Right renal cortex interstitium (tissue), 3 donors: Measurements from ENCODE around the gene ZHX3. TPM values are rescaled to one million over a fixed set of nuclear protein-coding genes. Genes with fewer than 3 reads are reported as not detected.

Experiments
- DNase-seq, 3 donors: peaks; one replicate each; pipeline ENCODE4 v3.0.0-alpha.2; 2013; ENCODE audit warnings: low read depth in 3 of 3, low spot score in 2 of 3
- polyA plus RNA-seq, 3 donors: library from polyadenylated mRNA; unstranded; fragments of 120-200 nt; gene quantifications; one replicate each; pipeline ENCODE4 v1.2.1, GENCODE V29; 2013; ENCODE audit not compliant: insufficient read length in 3 of 3

Gene ZHX3
- polyA plus RNA-seq, 3 donors, result 20.0 to 25.8 (median 24.3) TPM

DNA sequence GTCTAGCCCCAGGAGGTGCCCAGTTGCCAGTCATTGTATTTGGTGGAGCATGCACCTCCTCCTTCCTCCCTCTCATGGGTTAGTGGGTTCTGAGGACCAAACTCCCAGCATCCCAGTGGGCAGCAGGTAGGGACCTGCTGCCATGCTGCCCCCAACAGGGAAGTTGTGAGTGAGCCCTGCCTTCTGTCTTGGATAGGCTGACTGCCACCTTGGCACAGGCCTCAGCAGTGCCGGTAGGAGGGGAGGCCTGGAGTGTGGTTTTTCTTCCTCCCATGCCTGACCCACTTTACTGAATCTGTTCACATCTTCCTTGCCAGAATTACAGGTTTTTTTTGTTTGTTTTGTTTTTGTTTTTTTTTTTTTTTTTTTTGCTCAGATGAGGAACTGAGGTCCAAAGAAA, 155.6 kb downstream of the ZHX3 start:
- no peak for DNase-seq

DNA sequence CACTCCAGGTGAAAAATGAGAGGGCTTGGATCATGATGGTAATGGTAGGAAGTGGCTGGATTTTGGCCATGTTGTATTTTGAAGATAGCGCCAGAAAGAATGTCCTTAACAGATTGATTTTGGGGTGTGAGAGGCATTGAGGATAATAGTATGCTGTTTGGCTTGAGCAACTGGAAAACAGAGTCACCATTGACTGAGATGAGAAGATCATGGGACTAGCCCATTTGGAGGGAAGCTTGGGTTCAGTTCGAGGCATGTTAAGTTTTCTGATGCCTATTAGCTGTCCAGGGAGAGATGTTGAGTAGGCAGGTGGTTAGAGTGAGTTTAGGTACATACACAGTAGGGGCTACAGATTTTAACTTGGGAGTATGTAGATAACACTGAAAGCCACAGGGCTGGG, 156.8 kb downstream of the ZHX3 start:
- no peak for DNase-seq

DNA sequence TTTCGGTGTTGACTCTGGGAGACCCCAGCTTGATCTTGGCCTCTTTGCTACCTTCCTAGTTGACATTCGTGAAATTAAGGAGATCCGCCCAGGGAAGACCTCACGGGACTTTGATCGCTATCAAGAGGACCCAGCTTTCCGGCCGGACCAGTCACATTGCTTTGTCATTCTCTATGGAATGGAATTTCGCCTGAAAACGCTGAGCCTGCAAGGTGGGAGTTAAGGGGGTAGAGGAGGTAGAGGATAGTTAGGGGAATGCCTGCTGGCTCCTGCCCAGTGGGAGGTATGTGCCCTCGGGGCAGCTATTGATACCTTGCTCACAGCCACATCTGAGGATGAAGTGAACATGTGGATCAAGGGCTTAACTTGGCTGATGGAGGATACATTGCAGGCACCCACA, 158.0 kb downstream of the ZHX3 start:
- no peak for DNase-seq

DNA sequence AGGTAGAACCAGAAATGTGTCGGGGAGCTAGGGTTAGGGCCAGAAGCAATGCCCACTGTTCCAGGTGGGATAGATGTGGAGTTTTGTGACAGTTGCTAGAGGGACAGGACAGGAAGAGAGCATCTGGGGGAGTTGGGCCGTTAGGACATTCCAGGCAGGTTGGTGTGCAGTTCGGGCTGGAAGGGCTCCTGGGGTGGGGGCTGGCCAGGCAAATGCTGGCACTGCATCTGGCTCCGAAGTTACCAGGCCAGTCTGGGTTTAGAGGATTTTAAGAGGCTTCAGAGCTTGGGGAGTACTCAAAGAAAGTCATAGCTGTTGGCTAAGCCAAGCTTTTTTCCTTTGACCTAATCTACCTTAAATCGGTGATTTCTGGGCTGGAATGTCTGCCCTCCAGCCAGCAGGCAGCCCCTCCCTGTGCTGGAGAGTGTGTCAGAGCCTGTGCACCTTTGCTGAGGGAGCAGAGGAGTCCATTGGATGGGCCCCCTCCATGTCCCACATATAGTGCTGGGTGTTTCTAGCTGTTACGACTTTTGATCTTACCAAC, 159.4 kb downstream of the ZHX3 start:
- no peak for DNase-seq

DNA sequence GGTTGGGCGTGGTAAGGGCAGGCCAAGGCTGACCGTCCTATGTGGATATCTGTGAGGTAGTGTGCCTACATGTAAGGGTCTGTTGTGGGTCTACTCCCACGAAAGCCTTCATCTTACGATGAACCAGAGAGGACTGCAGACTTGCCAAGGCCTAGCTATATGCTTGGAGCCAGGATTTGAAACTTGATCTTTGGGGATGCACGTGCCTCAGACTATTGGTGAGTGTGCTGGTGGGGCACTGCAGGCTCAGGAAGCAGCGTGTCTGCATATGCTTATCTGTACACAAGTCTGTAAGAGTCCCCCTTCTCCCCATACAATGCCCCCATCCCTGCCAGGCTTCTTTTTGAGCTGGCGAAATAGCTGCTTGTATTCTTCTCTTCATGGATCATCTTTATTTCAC, 162.3 kb downstream of the ZHX3 start:
- no peak for DNase-seq

DNA sequence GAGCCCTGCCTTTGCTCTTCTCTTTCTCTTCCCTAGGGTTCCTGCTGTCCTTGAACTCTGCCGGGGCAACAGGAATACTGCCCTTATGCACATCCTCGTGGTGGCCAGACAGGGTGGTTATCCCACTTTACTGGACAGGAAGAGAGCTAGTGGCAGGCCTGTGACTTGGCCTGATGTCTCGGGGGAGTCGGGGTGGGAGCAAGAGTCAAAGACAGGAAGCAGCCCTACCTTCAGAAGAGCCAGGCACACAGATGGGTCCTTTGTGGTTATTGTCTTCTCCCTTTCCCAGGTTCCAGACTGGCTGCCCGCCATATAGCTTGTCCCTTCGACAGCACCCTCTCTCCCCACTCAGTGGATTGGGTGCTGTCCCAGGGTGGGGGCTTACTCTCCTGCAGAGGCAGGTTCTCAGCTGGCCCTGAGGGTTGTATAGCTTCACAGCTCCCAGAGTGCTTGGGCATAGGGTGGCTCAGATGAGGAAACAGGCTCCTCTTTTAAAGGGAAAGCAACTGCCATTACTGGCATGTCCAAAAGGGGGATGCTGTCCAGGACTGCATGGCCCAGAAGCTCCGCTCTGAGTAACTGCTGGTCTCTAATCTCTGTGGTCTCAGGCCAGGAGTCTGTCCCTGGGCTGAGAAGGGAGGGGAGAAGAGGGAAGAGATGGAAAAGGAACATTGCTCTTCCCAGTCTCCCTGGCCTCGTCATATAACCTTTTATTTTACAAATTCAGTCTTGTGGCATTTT, 162.9 kb downstream of the ZHX3 start:
- no peak for DNase-seq

DNA sequence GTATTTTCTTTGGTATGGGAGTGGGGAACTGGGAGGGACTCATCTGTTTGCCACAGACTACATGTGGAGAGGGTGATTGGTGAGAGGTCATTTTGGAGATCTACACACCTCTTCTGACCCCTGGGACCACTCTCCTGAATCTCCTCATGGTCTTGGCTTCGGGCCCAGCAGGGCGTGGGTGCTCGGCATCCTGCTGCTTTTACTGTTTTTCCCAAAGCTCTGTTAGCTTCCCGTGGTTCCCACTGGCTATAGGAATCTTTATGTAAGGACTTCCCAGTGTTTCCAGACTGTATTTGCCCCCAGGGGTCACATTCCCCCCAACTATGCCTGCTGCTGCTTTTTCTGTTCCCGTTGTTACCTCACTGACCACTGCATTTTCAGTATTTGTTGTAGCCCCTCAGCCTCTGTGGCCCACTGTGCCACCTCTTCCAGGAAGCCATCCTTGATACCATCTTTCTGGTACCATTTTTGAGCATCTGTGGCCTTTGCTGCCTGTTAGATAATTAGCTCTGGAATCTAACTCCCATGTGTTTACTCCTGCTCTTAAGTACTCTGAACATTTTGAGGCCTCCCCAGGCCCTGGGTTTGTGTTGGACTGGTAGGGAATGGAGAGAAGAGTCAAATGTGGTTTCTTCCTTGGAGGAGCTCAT, 165.3 kb downstream of the ZHX3 start:
- DNase-seq, result no peak

DNA sequence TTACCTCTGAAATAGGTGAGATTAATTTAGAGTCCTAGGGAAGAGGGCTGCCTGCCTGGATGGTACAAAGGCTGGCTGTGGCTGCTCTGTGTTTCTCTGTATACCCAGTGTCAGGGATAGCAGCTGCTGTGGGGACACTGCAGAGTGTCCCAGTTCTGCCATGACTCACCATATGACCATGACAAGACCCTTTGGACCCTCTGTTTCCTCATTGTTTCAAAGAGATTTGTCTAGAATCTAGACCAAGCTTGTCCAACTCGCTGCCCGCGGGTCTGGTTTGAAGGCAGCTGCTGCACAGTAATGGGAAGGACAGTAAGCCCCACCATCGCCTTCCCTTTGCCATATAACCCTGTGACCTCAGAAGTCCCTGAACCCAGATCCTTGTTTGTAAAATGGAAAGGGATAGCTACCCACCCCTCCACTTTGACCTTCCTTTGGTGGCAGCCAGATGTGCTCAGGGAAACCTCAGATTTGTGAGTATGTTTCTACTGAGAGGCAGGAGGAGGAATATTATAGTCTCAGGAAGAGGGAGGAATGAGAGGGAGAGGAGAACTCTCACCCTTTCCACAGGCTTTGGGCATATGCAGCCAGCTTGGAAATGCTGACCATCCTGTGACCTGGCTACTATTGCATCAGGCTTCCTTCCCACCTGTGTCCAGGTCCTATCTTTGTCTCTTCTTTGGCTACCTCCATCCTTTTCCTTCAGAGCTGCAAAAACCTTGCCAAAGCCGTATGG, 166.2 kb downstream of the ZHX3 start:
- DNase-seq, result no peak

DNA sequence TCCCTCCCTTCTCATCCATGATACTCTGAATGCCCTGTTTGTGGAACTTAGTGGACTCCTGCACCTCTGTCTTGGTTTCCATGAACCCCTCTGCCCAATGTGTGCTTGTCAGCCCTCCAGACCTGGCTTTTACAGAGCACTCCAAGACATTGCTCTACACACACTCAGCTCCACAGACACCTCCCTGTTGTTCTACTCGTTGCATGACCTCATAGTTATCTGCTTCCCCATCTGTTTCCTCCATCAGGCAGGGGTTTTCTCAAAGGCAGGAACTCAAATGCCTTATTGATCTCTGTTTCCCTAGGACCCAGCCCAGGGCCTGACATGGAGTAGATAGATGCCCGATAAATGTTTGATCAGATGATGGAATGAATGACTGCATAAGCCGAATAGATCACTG, 166.9 kb downstream of the ZHX3 start:
- no peak for DNase-seq

DNA sequence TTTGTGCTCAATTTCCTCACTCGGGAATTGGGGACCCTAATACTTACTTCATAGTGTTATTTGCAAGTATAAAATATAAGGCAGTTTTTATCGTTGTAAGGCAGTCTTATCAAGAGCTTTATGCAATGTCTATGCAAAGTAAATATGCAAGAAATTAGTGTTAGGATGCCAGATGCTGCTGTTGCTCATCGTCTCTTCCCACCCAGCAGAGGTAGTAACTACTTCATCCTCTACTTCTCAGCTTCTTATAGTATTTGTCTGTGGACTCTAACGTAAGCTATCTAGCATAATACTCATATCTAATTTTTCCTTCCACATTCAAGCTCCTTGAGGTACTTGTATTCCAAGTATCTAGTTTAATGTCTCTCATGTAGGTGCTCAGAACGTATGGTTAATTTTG, 168.6 kb downstream of the ZHX3 start:
- no peak for DNase-seq

DNA sequence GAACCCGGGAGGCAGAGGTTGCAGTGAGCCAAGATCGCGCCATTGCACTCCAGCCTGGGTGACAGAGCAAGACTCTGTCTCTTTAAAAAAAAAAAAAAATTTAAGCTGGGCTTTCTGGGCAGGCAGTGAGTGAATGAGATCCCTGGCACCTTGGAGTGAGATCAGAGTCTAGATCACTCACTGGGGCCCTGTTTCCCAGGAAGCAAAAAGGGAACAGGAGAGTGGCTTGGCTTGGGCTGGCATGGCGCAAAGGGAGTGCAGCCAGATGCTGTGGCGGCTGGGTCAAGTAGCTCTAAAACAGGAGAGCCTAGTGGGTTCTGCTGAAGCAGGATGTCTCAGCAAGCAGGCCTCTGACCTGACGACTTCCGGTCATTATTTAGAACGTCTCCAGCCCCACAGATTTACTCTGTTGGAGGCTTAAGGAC, 169.8 kb downstream of the ZHX3 start:
- no peak for DNase-seq

DNA sequence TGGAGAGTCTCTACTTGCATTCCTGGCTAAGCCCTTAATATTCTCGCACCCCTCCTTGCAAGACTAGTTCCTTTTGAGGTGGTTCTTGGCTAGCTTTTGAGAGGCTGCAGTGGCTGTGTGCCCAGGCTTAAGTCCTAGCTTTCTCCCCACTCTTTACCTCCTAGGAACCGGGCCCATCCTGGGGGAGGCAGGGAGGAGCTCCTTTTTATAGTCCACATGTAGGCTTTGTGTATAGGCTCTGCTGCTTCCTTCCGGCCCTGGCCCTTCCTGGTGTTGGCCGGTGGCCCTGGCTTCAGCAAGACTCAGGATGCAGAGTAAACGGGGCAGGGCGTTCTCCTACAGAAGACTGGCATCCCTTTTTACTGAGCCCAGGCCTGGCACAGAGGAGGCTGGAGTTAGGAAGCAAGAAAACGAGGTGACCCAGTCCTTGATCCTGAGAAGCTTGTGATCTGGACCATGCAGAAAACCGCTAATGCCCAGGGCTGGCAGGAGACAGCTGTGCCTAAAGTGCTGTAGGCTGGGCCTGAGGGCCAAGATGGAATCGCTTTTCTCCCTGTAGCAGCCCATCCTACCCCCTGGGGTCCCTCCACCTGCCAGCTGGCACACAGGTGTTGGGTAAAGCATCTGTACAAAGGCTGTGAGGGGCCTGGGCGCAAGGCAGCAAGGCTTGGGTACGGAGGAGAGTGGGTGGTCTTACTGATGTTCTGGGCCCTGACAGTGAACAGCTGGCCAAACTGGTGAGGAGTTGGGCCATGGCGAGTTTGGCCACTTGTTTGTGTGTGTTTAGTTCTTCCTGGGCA, 171.5 kb downstream of the ZHX3 start:
- no peak for DNase-seq

DNA sequence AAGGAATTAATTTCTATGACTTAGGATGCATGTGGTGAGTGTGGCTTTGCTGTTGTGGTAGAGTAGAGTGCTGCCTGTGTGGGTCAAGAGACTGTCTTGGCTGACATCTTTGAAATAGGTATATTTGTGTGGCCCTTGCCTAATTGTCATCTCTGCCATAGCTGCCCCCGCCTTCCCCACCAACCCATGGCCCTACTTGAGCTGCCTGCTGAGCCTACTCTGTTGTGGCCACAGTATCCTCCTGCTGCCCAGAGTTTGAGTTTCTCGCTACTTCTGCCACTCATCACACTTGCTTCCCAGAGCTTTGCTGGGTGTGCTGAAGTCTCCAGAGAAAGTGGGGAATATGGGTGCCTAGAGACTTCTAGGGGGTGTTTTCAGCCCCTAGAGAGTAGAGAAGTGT, 172.2 kb downstream of the ZHX3 start:
- no peak for DNase-seq

DNA sequence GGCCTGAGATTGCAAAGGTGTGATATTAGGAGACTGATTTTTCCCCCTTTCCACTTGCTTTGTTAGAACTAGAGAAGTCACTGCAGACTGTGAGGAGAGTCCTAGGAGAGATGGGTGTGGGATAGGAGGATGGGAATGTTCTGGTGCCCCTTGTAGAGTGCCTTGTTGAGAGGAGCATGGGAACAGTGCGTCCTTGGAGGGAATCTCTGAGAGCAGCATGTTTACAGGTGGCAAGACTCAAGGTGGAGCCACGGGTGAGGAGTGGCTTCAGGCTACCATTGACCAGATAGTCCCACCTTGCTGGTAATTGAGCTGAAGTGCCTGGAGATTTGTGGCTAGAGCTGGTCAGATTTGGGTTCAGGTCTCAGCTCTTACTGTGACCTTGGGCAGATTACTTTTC, 174.2 kb downstream of the ZHX3 start:
- no peak for DNase-seq

DNA sequence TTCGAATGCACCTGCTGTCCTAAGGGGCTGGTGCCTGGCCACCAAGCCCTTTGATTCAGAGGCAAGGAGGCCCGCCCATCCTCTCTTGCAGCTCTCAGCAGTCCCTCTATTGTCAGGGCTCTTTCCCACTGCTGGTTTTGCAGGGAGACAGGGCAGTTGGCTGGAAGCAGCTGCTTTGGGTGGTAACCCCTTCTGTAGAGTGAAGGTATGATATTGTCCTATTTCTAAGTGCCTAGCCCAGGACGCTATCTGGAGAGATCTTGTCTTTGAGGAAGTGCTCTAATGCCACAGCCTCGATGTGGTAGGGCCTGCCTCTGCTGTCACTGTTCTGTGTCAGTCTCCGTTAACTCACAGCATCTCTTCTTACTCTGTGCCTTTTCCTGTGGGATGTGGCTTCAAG, 174.6 kb downstream of the ZHX3 start:
- DNase-seq, result no peak

DNA sequence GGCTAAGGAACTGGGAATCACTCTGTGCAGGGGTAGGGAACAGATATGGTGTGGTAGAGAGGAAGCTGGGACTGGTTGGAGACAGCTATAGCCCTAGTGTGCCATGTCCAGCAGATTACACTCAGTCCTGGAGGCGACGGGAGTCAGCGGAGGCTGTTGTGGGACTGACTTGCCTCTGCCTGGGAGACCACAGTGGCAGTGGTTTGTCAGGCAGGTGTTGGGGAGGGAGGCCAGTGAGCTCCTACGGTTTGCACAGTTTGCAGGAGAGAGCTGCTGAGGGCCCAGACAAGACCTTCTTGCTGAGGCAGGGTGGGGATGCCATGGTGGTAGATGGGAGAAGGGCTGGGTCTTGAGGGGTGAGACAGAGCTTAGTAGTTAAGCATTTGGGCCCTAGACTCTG, 175.3 kb downstream of the ZHX3 start:
- DNase-seq, result no peak

DNA sequence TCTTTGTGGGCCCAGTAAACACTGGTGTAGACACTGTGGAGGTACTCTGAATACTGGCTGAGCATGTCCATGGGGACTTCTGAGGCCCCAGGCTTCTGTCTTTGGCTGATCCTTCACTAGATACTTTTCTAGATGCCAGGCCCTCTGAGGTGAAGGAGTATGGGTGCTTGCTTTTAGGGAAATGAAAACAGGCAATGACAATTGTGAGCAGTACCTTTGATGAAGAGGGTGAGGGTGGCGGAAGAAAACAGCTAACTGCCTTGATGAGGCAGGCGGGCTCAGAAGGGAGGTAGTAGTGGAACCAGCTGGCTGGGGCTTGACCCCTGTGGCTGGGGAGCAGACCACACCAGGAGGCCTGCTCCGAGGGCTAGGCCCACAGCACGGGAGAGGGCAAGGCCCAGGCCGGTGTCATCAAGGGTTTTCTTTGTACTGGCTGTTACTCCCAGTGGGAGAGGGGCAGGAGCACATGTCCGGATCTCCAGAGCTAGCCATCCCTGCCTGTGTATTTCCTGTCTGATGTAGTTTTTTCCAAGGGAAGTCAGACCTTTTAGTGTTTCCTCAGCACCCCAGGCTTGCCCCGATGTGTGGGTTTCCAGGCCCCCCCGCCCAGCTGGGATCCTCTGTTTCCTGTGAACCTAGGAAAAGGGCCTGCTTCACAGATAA, 176.2 kb downstream of the ZHX3 start:
- DNase-seq, result no peak

DNA sequence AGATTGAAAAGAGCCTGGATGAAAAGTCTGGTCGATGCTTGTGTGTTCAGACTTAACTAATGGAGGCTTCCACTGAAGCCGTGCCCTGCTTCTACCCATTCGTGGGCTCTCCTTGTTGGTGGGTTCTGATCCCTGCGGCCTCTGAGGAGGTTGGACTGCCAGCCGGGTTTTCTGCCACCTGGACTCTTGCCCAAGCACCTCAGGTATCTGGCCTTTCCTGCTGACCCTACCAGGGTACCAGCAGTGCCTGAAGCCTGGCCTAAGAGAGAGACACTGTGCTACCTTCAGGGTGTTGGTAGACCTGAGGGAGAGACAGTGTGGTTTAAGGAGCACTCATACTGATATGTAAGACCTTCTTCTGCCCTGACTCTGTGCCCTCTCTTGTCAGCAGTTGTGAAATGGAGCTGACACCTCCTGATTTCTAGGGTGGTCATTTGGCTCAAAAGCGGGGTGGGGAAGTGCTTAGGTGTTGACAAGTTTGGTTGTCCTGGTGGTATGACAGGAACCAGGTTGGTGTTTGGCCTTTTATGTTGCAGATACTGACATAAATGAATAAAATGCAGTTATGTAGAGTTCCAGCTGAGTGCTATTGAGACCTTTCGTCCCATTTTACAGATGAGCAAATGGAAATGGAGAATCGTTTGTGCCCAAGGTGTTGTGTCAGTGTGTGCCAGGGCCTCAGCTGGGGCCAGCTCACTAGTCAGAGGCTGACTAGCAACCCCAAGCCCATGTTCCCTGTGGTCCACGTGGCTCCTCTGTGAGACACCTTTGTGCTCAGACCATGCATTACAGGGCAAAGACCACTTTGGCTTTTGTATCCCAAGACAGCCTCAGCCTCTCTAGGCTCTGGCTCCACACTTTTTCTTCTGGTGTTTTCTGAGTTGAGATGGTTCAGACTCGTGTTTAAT, 177.1 kb downstream of the ZHX3 start:
- DNase-seq, result no peak
